ENCODE data around the gene SCIMP. TPM values are rescaled to one million over a fixed set of nuclear protein-coding genes. Genes with fewer than 3 reads are reported as not detected.

SCIMP gene
- total and polyA plus RNA-seq, 7 experiments from 2014 or later, result 0.33 to 24.8 (median 1.4) TPM; not detected in 1

GRCh38 chr17:5254903-5255521 is 20.4 kb upstream of the SCIMP start:
- POLR2A ChIA-PET, result no interaction called here
- ATAC-seq, result no peak

GRCh38 chr17:5254414-5254813 is 19.8 kb upstream of the SCIMP start:
- no peaks in the 10 kb centered on the region for H3K27me3 ChIP-seq (ENCODE audit: control insufficient read depth in 2 of 2, insufficient read depth in 2 of 2, low read length in 2 of 2)
- Mint-ChIP-seq H3K27ac (peak overlapping the region in 1 of 9 donors; percentile 51), H3K27me3 (no peaks in the 10 kb centered on the region), H3K4me1 (peaks cover 7 to 20% (median 18%) of the 10 kb centered on the region in 7 donors), H3K4me3 (peak overlapping the region in 1 of 10 donors; percentile 44), H3K9me3 (no peaks in the 10 kb centered on the region), H3K36me3 (peaks cover 0 to 4% (median 0%) of the 10 kb centered on the region in 5 donors)
- no peak overlapping the region for H3K27ac ChIP-seq (ENCODE audit: low read depth, low read length)
- peaks cover 5 to 11% of the 10 kb centered on the region in 2 donors for H3K4me1 ChIP-seq (ENCODE audit: control insufficient read depth in 2 of 2, insufficient read depth in 2 of 2, low read length in 2 of 2)
- no peak overlapping the region for H3K4me3 ChIP-seq (ENCODE audit: low read length)
- intact Hi-C loops (cut with micrococcal nuclease), result no loop called here
- ATAC-seq, result no peak
- H3K36me3 ChIP-seq (ENCODE audit: control insufficient read depth in 2 of 3, insufficient read depth in 3 of 3, low read length in 3 of 3), result no peaks in the 10 kb centered on the region
- ChIA-PET POLR2A (interaction anchor here (0.6 kb wide), 1 partner anchor 42 kb away, joined by 4 read pairs; no protein-coding TSS in a partner anchor), CTCF (interaction anchor here (0.6 to 1.2 kb wide), 3 partner anchors 17 to 1781 kb away, joined by 3 read pairs; partner anchors contain the start of gene SLC16A13)
- H3K9me3 ChIP-seq (ENCODE audit: control insufficient read depth in 2 of 3, low read length in 3 of 3), result no peaks in the 10 kb centered on the region
- DNase-seq, result no peak

More at GRCh38 chr17:5254903-5255521, 20.4 kb upstream of the SCIMP start:
- CTCF ChIA-PET, result interaction anchor here (0.6 to 1.2 kb wide), 3 partner anchors 17 to 1781 kb away, joined by 3 read pairs; partner anchors contain the start of gene SLC16A13
- peaks cover 0 to 4% (median 0%) of the 10 kb centered on the region in 5 donors for H3K36me3 Mint-ChIP-seq
- Histone ChIP-seq H3K36me3 (ENCODE audit: control insufficient read depth in 2 of 3, insufficient read depth in 3 of 3, low read length in 3 of 3) (no peaks in the 10 kb centered on the region), H3K9me3 (ENCODE audit: control insufficient read depth in 2 of 3, low read length in 3 of 3) (no peaks in the 10 kb centered on the region), H3K27me3 (ENCODE audit: control insufficient read depth in 2 of 2, insufficient read depth in 2 of 2, low read length in 2 of 2) (no peaks in the 10 kb centered on the region), H3K4me3 (ENCODE audit: low read length) (no peak overlapping the region), H3K27ac (ENCODE audit: low read depth, low read length) (no peak overlapping the region), H3K4me1 (ENCODE audit: control insufficient read depth in 2 of 2, insufficient read depth in 2 of 2, low read length in 2 of 2) (peaks cover 0 to 7% of the 10 kb centered on the region in 2 donors)
- DNase-seq, result no peak
- no peaks in the 10 kb centered on the region for H3K9me3 Mint-ChIP-seq
- H3K27ac Mint-ChIP-seq, result peak overlapping the region in 4 of 9 donors; percentile 3 to 72 (median 17)
- no peaks in the 10 kb centered on the region for H3K27me3 Mint-ChIP-seq
- peaks cover 5 to 16% (median 14%) of the 10 kb centered on the region in 7 donors for H3K4me1 Mint-ChIP-seq
- intact Hi-C loops (cut with micrococcal nuclease), result no loop called here
- H3K4me3 Mint-ChIP-seq, result peak overlapping the region in 2 of 10 donors; percentile 1 to 15

GRCh38 chr17:5249615-5250014 is 15.0 kb upstream of the SCIMP start:
- peak overlapping the region in 8 of 9 donors; percentile 9 to 79 (median 53) for H3K27ac Mint-ChIP-seq
- intact Hi-C loops (cut with micrococcal nuclease), result loop anchor here (1.0 to 5.0 kb wide), 4 partner anchors 52 to 1173 kb away; partner anchors contain the start of gene C1QBP (in 2 of the 2)

GRCh38 chr17:5248821-5249479 is 14.3 kb upstream of the SCIMP start:
- Histone ChIP-seq H3K9me3 (ENCODE audit: control insufficient read depth in 2 of 3, low read length in 3 of 3) (no peaks in the 10 kb centered on the region), H3K4me1 (ENCODE audit: control insufficient read depth in 2 of 2, insufficient read depth in 2 of 2, low read length in 2 of 2) (peaks cover 4 to 5% of the 10 kb centered on the region in 2 donors), H3K4me3 (ENCODE audit: low read length) (no peak overlapping the region), H3K27me3 (ENCODE audit: control insufficient read depth in 2 of 2, insufficient read depth in 2 of 2, low read length in 2 of 2) (no peaks in the 10 kb centered on the region), H3K27ac (ENCODE audit: low read depth, low read length) (no peak overlapping the region), H3K36me3 (ENCODE audit: control insufficient read depth in 2 of 3, insufficient read depth in 3 of 3, low read length in 3 of 3) (no peaks in the 10 kb centered on the region)
- H3K36me3 Mint-ChIP-seq, result peaks cover 0 to 4% (median 0%) of the 10 kb centered on the region in 5 donors
- peak in 3 of 9 donors; percentile 14 to 31 (median 19) for DNase-seq
- intact Hi-C loops (cut with micrococcal nuclease), result loop anchor here (1.0 to 5.0 kb wide), 4 partner anchors 52 to 1173 kb away; partner anchors contain the start of gene C1QBP (in 2 of the 2)
- H3K9me3 Mint-ChIP-seq, result peaks cover 0 to 2% (median 0%) of the 10 kb centered on the region in 11 donors
- no peaks in the 10 kb centered on the region for H3K27me3 Mint-ChIP-seq
- peak overlapping the region in 6 of 10 donors; percentile 33 to 57 (median 45) for H3K4me3 Mint-ChIP-seq
- POLR2A ChIA-PET, result interaction anchor here (1.0 to 1.4 kb wide), 3 partner anchors 11 to 38 kb away, joined by 3 to 5 read pairs (median 3); partner anchors contain the start of gene RABEP1
- CTCF ChIA-PET, result interaction anchor here (0.7 to 1.6 kb wide), 5 partner anchors 14 to 168 kb away, joined by 3 to 5 read pairs (median 4); partner anchors contain the start of gene SCIMP
- no peak for ATAC-seq
- peak overlapping the region in 7 of 9 donors; percentile 47 to 86 (median 76) for H3K27ac Mint-ChIP-seq
- peaks cover 1 to 16% (median 9%) of the 10 kb centered on the region in 7 donors for H3K4me1 Mint-ChIP-seq

More at GRCh38 chr17:5249615-5250014, 15.0 kb upstream of the SCIMP start:
- Mint-ChIP-seq H3K36me3 (peaks cover 0 to 4% (median 0%) of the 10 kb centered on the region in 5 donors), H3K27me3 (no peaks in the 10 kb centered on the region), H3K4me3 (peak overlapping the region in 6 of 10 donors; percentile 4 to 21 (median 9)), H3K4me1 (peaks cover 1 to 17% (median 10%) of the 10 kb centered on the region in 7 donors), H3K9me3 (no peaks in the 10 kb centered on the region)
- Histone ChIP-seq H3K27me3 (ENCODE audit: control insufficient read depth in 2 of 2, insufficient read depth in 2 of 2, low read length in 2 of 2) (no peaks in the 10 kb centered on the region), H3K27ac (ENCODE audit: low read depth, low read length) (no peak overlapping the region), H3K4me1 (ENCODE audit: control insufficient read depth in 2 of 2, insufficient read depth in 2 of 2, low read length in 2 of 2) (peaks cover 4 to 5% of the 10 kb centered on the region in 2 donors), H3K4me3 (ENCODE audit: low read length) (no peak overlapping the region), H3K9me3 (ENCODE audit: control insufficient read depth in 2 of 3, low read length in 3 of 3) (no peaks in the 10 kb centered on the region), H3K36me3 (ENCODE audit: control insufficient read depth in 2 of 3, insufficient read depth in 3 of 3, low read length in 3 of 3) (no peaks in the 10 kb centered on the region)
- ChIA-PET POLR2A (interaction anchor here (0.7 to 1.3 kb wide), 3 partner anchors 33 to 304 kb away, joined by 3 to 4 read pairs (median 3); partner anchors contain the start of gene RABEP1), CTCF (interaction anchor here (0.7 to 1.6 kb wide), 8 partner anchors 19 to 192 kb away, joined by 3 to 5 read pairs (median 3); no protein-coding TSS in a partner anchor)
- ATAC-seq (peak; percentile 95), DNase-seq (peak in 8 of 9 donors; percentile 38 to 71 (median 64))

GRCh38 chr17:5247621-5248020 is 13.0 kb upstream of the SCIMP start:
- Histone ChIP-seq H3K27me3 (ENCODE audit: control insufficient read depth in 2 of 2, insufficient read depth in 2 of 2, low read length in 2 of 2) (no peaks in the 10 kb centered on the region), H3K27ac (ENCODE audit: low read depth, low read length) (no peak overlapping the region), H3K36me3 (ENCODE audit: control insufficient read depth in 2 of 3, insufficient read depth in 3 of 3, low read length in 3 of 3) (no peaks in the 10 kb centered on the region), H3K4me1 (ENCODE audit: control insufficient read depth in 2 of 2, insufficient read depth in 2 of 2, low read length in 2 of 2) (peaks cover 5 to 9% of the 10 kb centered on the region in 2 donors), H3K4me3 (ENCODE audit: low read length) (no peak overlapping the region), H3K9me3 (ENCODE audit: control insufficient read depth in 2 of 3, low read length in 3 of 3) (no peaks in the 10 kb centered on the region)
- ATAC-seq (no peak), DNase-seq (no peak)
- ChIA-PET CTCF (interaction anchor here (0.7 to 1.1 kb wide), 3 partner anchors 9 to 1183 kb away, joined by 3 to 4 read pairs (median 4); no protein-coding TSS in a partner anchor), POLR2A (interaction anchor here (0.6 to 1.4 kb wide), 2 partner anchors 9 to 145 kb away, joined by 3 to 5 read pairs; no protein-coding TSS in a partner anchor)
- intact Hi-C loops (cut with micrococcal nuclease), result loop anchor here in 1 of 2 donors (5.0 kb wide), 1 partner anchor 1175 kb away; no protein-coding TSS in a partner anchor
- peaks cover 0 to 2% (median 0%) of the 10 kb centered on the region in 11 donors for H3K9me3 Mint-ChIP-seq
- H3K4me1 Mint-ChIP-seq, result peaks cover 9 to 26% (median 21%) of the 10 kb centered on the region in 7 donors
- H3K4me3 Mint-ChIP-seq, result no peak overlapping the region
- H3K36me3 Mint-ChIP-seq, result peaks cover 0 to 5% (median 0%) of the 10 kb centered on the region in 5 donors
- no peaks in the 10 kb centered on the region for H3K27me3 Mint-ChIP-seq
- peak overlapping the region in 4 of 9 donors; percentile 7 to 86 (median 36) for H3K27ac Mint-ChIP-seq
